HCT116 (cell line): ENCODE results near the gene CDH23. TPM values are rescaled to one million over a fixed set of nuclear protein-coding genes. Genes with fewer than 3 reads are reported as not detected.
A peak's percentile ranks its signal among the peaks of the same experiment; 100 is the strongest.

Experiments
- ATAC-seq: fragments of 200-7000 bp; cut with Tn5 transposase; 2 replicates; pipeline ENCODE4 v1.9.1; 2020; ENCODE audit warnings: mild to moderate bottlenecking, moderate library complexity
- BruUV-seq: library from RNA; stranded (reverse); fragments of 400-500 nt; replicated peaks from 2 replicates; lab custom pipeline; 2021; lab: Mats Ljungman, UMichigan
- CTCF ChIA-PET: fragments of 300-600 bp; sonication (Branson Sonifier 250); formaldehyde crosslinking; loops from one replicate; lab custom pipeline; 2021; ENCODE audit warnings: antibody characterized with exemption; lab: Charles Lee
- POLR2A ChIA-PET: fragments of 300-600, 350-600 bp; sonication (Branson Sonifier 250); formaldehyde crosslinking; loops from one replicate; lab custom pipeline; 2021; ENCODE audit warnings: antibody characterized with exemption; lab: Charles Lee
- RAD21 ChIA-PET, 2 experiments: fragments of 300-600 bp; sonication (Branson Sonifier 250); formaldehyde crosslinking; loops; one replicate each; lab custom pipeline; 2023; ENCODE audit warnings: low total read pairs in 2 of 2; ENCODE audit not compliant: uncharacterized antibody in 2 of 2, unreplicated experiment in 2 of 2, low non-redundant PET in 1 of 2; lab: Charles Lee
- DNase-seq: peaks from one replicate; pipeline ENCODE4 v3.0.0-alpha.2; 2010; ENCODE audit warnings: low read depth, low spot score
- H2AFZ ChIP-seq: fragments of 200-600 bp; shearing (Covaris generic), sonication (generic); 2 replicates; pipeline ENCODE4 v1.6.1; 2017; ENCODE audit warnings: low read depth, mixed run types, mixed read lengths, antibody characterized with exemption, low read length; ENCODE audit not compliant: poor library complexity, severe bottlenecking
- H3K27ac ChIP-seq: 2 replicates; pipeline ENCODE4 v1.5.1; 2012; ENCODE audit warnings: low read depth, low read length
- H3K27me3 ChIP-seq: fragments of 200-600 bp; sonication (generic); 2 replicates; pipeline ENCODE4 v1.6.1; 2016; ENCODE audit warnings: mixed run types, low read length, mixed read lengths; ENCODE audit not compliant: insufficient read depth
- H3K36me3 ChIP-seq, 2 experiments: fragments of 200-500 bp in 1 of 2; fragments of 200-600 bp in 1 of 2; sonication (Bioruptor generic) in 1 of 2; sonication (generic) in 1 of 2; 2 replicates each; pipeline versions ENCODE4 v1.5.1 to v1.6.1; 2014 to 2016; ENCODE audit warnings: low read length in 2 of 2, inconsistent platforms in 1 of 2, mixed read lengths in 1 of 2, mixed run types in 1 of 2; ENCODE audit not compliant: insufficient read depth in 2 of 2, control insufficient read depth in 1 of 2
- H3K4me1 ChIP-seq, 2 experiments: fragments of 200-600 bp in 1 of 2; sonication (generic) in 1 of 2; 2 replicates each; pipeline versions ENCODE4 v1.5.1 to v1.6.1; 2012 to 2017; ENCODE audit warnings: low read length in 2 of 2, inconsistent platforms in 1 of 2, mild to moderate bottlenecking in 1 of 2, mixed read lengths in 1 of 2, mixed run types in 1 of 2, moderate library complexity in 1 of 2; ENCODE audit not compliant: insufficient read depth in 2 of 2, control insufficient read depth in 1 of 2
- H3K4me2 ChIP-seq: fragments of 200-600 bp; sonication (generic); 2 replicates; pipeline ENCODE4 v1.6.1; 2017; ENCODE audit warnings: mixed run types, low read length, mixed read lengths
- H3K4me3 ChIP-seq, 2 experiments: fragments of 200-600 bp in 1 of 2; sonication (generic) in 1 of 2; replicated peaks in 1 of 2; 2 replicates each; pipeline ENCODE4 v1.5.1; 2011 to 2016; ENCODE audit warnings: low read length in 2 of 2, control low read depth in 1 of 2, low read depth in 1 of 2, mild to moderate bottlenecking in 1 of 2, mixed read lengths in 1 of 2, mixed run types in 1 of 2
- H3K79me2 ChIP-seq: fragments of 200-600 bp; sonication (generic); 2 replicates; pipeline ENCODE4 v1.6.1; 2017; ENCODE audit warnings: mild to moderate bottlenecking, mixed run types, low read length, moderate library complexity, mixed read lengths; ENCODE audit not compliant: insufficient read depth
- H3K9ac ChIP-seq: fragments of 200-600 bp; sonication (generic); 2 replicates; pipeline ENCODE4 v1.6.1; 2016; ENCODE audit warnings: low read length, mixed read lengths
- H3K9me2 ChIP-seq: fragments of 200-600 bp; sonication (generic), shearing (Covaris generic); 2 replicates; pipeline ENCODE4 v1.6.1; 2017; ENCODE audit warnings: mixed run types, mild to moderate bottlenecking, moderate library complexity; ENCODE audit not compliant: insufficient read depth
- H3K9me3 ChIP-seq, 2 experiments: fragments of 200-500 bp in 1 of 2; fragments of 200-600 bp in 1 of 2; sonication (Bioruptor generic) in 1 of 2; sonication (generic) in 1 of 2; 2 replicates each; pipeline ENCODE4 v1.6.1; 2014 to 2017; ENCODE audit warnings: low read length in 2 of 2, mixed read lengths in 2 of 2, inconsistent platforms in 1 of 2, low read depth in 1 of 2, mild to moderate bottlenecking in 1 of 2, mixed run types in 1 of 2, moderate library complexity in 1 of 2; ENCODE audit not compliant: control insufficient read depth in 1 of 2, insufficient read depth in 1 of 2
- H4K20me1 ChIP-seq: fragments of 200-600 bp; sonication (generic), shearing (Covaris generic); 2 replicates; pipeline ENCODE4 v1.6.1; 2017; ENCODE audit warnings: mixed run types, mild to moderate bottlenecking, moderate library complexity; ENCODE audit not compliant: insufficient read depth
- FOSL1 ChIP-seq: IDR thresholded peaks from 2 replicates; pipeline ENCODE4 v1.6.1; 2012; ENCODE audit warnings: low read depth
- JUND ChIP-seq: IDR thresholded peaks from 2 replicates; pipeline ENCODE4 v1.6.1; 2012
- POLR2A ChIP-seq: IDR thresholded peaks from 2 replicates; pipeline ENCODE4 v1.7.0; 2011; ENCODE audit warnings: borderline replicate concordance; ENCODE audit not compliant: insufficient read depth, insufficient read length; ENCODE audit errors: extremely low read depth
- POLR2AphosphoS5 ChIP-seq: IDR thresholded peaks from 2 replicates; pipeline ENCODE4 v1.6.1; 2011; ENCODE audit warnings: mild to moderate bottlenecking, low read depth, low read length, moderate library complexity
- RAD21 ChIP-seq: IDR thresholded peaks from 2 replicates; pipeline ENCODE4 v1.6.1; 2012; ENCODE audit warnings: low read depth, mild to moderate bottlenecking
- SIN3A ChIP-seq: IDR thresholded peaks from 2 replicates; pipeline ENCODE4 v1.6.1; 2012; ENCODE audit warnings: low read depth
- SP1 ChIP-seq: IDR thresholded peaks from 2 replicates; pipeline ENCODE4 v1.6.1; 2012; ENCODE audit warnings: low read depth
- TCF7L2 ChIP-seq: IDR thresholded peaks from 2 replicates; pipeline ENCODE4 v1.7.0; 2011; ENCODE audit warnings: borderline replicate concordance, inconsistent platforms; ENCODE audit not compliant: insufficient read depth, insufficient read length; ENCODE audit errors: extremely low read depth
- YY1 ChIP-seq: IDR thresholded peaks from 2 replicates; pipeline ENCODE4 v1.6.1; 2011; ENCODE audit warnings: low read length, low read depth, moderate library complexity, mild to moderate bottlenecking; ENCODE audit not compliant: insufficient replicate concordance; ENCODE audit errors: extremely low read depth
- ZFX ChIP-seq: fragments of 450-650 bp; IDR thresholded peaks from 2 replicates; pipeline ENCODE4 v1.6.1; 2017
- intact Hi-C: fragments of 100-400 bp; cut with micrococcal nuclease; formaldehyde crosslinking; loops from 2 replicates; pipeline ENCODE4 v1.10.0; 2022
- total RNA-seq: library from RNA; stranded (reverse); gene quantifications from one replicate; pipeline ENCODE4 v1.2.1, GENCODE V29; 2021; ENCODE audit not compliant: unreplicated experiment
- TF ChIP-seq, protein P1 (sequence below): IDR thresholded peaks from 2 replicates; pipeline ENCODE4 v1.6.1; 2012
- TF ChIP-seq, protein P2 (sequence below), 3 experiments: fragments of 200-600 bp in 1 of 3; sonication (generic) in 1 of 3; IDR thresholded peaks in 2 of 3; conservative IDR thresholded peaks in 1 of 3; 2 replicates each; pipeline ENCODE4 v1.5.1; 2012 to 2017; ENCODE audit warnings: low read depth in 2 of 3, low read length in 2 of 3, antibody characterized with exemption in 1 of 3, borderline replicate concordance in 1 of 3, control low read depth in 1 of 3, mild to moderate bottlenecking in 1 of 3, mixed read lengths in 1 of 3, mixed run types in 1 of 3, moderate library complexity in 1 of 3; ENCODE audit not compliant: insufficient read depth in 1 of 3
- TF ChIP-seq, protein P3 (sequence below): IDR thresholded peaks from 2 replicates; pipeline ENCODE4 v1.6.1; 2011; ENCODE audit warnings: mild to moderate bottlenecking, low read length, moderate library complexity; ENCODE audit not compliant: insufficient replicate concordance; ENCODE audit errors: extremely low read depth

CDH23 gene
- total RNA-seq, 1 experiment from 2014 or later: not detected

DNA sequence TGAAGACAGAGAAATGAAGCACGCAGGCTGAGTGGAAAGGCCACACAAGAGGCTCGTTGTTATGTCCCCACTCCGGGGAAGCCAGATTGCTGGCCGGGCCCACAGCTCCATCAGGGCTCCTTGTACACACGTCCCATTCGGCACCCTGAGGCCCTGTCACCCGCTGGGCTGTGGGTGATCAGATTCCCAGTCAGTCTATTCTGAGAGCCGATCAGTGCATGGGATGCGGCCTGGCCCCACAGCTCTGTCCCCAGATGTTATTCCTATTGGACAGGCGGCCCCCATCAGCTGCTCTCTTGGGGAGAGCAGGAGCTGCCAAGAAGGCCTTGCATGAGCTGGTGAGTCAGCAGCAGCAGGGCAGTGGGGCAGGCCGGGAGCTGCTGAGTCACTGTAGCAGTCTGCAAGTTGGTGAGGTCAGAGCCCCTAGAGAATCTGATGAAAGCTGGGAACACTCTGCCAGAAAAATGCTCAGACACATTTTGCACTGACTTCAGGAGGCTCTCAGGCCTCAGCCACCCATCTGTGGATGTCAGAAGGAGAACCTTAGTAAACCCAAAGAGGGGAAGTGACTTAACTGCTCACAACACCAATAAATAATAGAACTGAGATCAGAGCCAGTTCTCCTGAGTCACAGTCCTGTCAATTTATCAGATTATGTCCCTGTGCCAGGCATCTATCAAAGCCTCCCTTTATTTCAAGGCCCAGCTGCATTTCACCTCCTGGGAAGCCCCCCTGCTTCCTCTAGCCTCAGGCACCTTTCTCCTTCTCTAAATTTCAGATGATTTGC lies 463.7 kb downstream of the CDH23 start:
- ATAC-seq (peak; percentile 94), DNase-seq (peak; percentile 94)
- H3K9me3 ChIP-seq: no peaks in the 10 kb centered on the region
- H3K9me2 ChIP-seq: no peaks in the 10 kb centered on the region
- peak; percentile 29 for TF ChIP-seq TCF7L2
- peak; percentile 43 for TF ChIP-seq ZFX
- peak; percentile 50 for TF ChIP-seq YY1
- peak; percentile 92 for TF ChIP-seq FOSL1
- no peak for TF ChIP-seq POLR2A
- TF ChIP-seq SIN3A: peak; percentile 61; the same call in 1 of the 2 replicates
- TF ChIP-seq, protein P1, sequence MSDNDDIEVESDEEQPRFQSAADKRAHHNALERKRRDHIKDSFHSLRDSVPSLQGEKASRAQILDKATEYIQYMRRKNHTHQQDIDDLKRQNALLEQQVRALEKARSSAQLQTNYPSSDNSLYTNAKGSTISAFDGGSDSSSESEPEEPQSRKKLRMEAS: peak; percentile 67; the same call in 1 of the 2 replicates
- peak; percentile 89 for TF ChIP-seq SP1
- TF ChIP-seq, protein P2, sequence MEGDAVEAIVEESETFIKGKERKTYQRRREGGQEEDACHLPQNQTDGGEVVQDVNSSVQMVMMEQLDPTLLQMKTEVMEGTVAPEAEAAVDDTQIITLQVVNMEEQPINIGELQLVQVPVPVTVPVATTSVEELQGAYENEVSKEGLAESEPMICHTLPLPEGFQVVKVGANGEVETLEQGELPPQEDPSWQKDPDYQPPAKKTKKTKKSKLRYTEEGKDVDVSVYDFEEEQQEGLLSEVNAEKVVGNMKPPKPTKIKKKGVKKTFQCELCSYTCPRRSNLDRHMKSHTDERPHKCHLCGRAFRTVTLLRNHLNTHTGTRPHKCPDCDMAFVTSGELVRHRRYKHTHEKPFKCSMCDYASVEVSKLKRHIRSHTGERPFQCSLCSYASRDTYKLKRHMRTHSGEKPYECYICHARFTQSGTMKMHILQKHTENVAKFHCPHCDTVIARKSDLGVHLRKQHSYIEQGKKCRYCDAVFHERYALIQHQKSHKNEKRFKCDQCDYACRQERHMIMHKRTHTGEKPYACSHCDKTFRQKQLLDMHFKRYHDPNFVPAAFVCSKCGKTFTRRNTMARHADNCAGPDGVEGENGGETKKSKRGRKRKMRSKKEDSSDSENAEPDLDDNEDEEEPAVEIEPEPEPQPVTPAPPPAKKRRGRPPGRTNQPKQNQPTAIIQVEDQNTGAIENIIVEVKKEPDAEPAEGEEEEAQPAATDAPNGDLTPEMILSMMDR (IDR thresholded peaks at IDR 0.05 in 2 of 3, conservative IDR thresholded peaks at IDR 0.05 in 1 of 3; ENCODE audit: borderline replicate concordance in 1 of 3, insufficient read depth in 1 of 3, low read depth in 2 of 3, low read length in 2 of 3): no peak
- no peak for TF ChIP-seq RAD21
- peak; percentile 89 for TF ChIP-seq JUND
- TF ChIP-seq POLR2AphosphoS5: peak; percentile 65
- TF ChIP-seq, protein P3, sequence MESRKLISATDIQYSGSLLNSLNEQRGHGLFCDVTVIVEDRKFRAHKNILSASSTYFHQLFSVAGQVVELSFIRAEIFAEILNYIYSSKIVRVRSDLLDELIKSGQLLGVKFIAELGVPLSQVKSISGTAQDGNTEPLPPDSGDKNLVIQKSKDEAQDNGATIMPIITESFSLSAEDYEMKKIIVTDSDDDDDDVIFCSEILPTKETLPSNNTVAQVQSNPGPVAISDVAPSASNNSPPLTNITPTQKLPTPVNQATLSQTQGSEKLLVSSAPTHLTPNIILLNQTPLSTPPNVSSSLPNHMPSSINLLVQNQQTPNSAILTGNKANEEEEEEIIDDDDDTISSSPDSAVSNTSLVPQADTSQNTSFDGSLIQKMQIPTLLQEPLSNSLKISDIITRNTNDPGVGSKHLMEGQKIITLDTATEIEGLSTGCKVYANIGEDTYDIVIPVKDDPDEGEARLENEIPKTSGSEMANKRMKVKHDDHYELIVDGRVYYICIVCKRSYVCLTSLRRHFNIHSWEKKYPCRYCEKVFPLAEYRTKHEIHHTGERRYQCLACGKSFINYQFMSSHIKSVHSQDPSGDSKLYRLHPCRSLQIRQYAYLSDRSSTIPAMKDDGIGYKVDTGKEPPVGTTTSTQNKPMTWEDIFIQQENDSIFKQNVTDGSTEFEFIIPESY: peak; percentile 16
- H2AFZ ChIP-seq: peak overlapping the region; percentile 50
- intact Hi-C loops: loop anchor here (10.0 kb wide), 1 partner anchor 464 kb away; no protein-coding TSS in a partner anchor
- H3K4me3 ChIP-seq: peak overlapping the region; percentile 16 to 37
- no peaks in the 10 kb centered on the region for H3K79me2 ChIP-seq
- H3K36me3 ChIP-seq: no peaks in the 10 kb centered on the region
- BruUV-seq: TSS peak; percentile 99
- ChIA-PET RAD21 (interaction anchor here in 1 of 2 experiments (0.8 to 1.4 kb wide), 3 partner anchors 9 to 36 kb away, joined by 3 to 7 read pairs (median 3); partner anchors contain the start of gene PSAP), CTCF (interaction anchor here (0.6 to 1.8 kb wide), 6 partner anchors 10 to 188 kb away, joined by 3 to 14 read pairs (median 5); partner anchors contain the start of gene PSAP), POLR2A (interaction anchor here (0.7 to 3.5 kb wide), 8 partner anchors 10 to 495 kb away, joined by 3 to 107 read pairs (median 3); partner anchors contain the start of gene PSAP)
- H3K27me3 ChIP-seq: no peaks in the 10 kb centered on the region
- H3K9ac ChIP-seq: peak overlapping the region; percentile 63
- H3K27ac ChIP-seq: peak overlapping the region; percentile 73
- peaks cover 41 to 59% of the 10 kb centered on the region in 2 experiments for H3K4me1 ChIP-seq
- peak overlapping the region; percentile 81 for H3K4me2 ChIP-seq
- H4K20me1 ChIP-seq: no peaks in the 10 kb centered on the region
